ENCODE measurements around the gene CALML6.

- TF ChIP-seq EZH2phosphoT487 (IDR thresholded peaks at IDR 0.05; ENCODE audit: unreplicated experiment) (no peak), EZH2 (IDR thresholded peaks at IDR 0.05; ENCODE audit: low read depth, unreplicated experiment) (no peak), CTCF (conservative IDR thresholded peaks at IDR 0.05; ENCODE audit: low read depth in 2 of 2) (no peak)
These were observed 23.5 kb upstream of the CALML6 start for GRCh38 chr1:1891349-1892078.

All from GM23338 (cell line).